SK-N-SH (cell line): Measurements from ENCODE around the gene MUC20. TPM values are rescaled to one million over a fixed set of nuclear protein-coding genes. Genes with fewer than 3 reads are reported as not detected.

Experiments used
- CTCF ChIA-PET: fragments of 300-600, 350-600 bp; formaldehyde crosslinking; extraction: SDS; loops from one replicate; lab custom pipeline; 2021; lab: Yijun Ruan, JAX
- POLR2A ChIA-PET: fragments of 350-600 bp; sonication (Branson Sonifier 250); formaldehyde crosslinking; extraction: SDS; loops from one replicate; lab custom pipeline; 2020; ENCODE audit warnings: antibody characterized with exemption, inconsistent platforms; lab: Yijun Ruan, JAX
- DNase-seq: peaks from one replicate; pipeline ENCODE4 v3.0.0; 2012
- H2AFZ ChIP-seq: fragments of 200-600 bp; sonication (generic); 2 replicates; pipeline ENCODE4 v1.8.1; 2016; ENCODE audit warnings: antibody characterized with exemption, mild to moderate bottlenecking, low read depth
- H3F3A ChIP-seq: fragments of 200-600 bp; sonication (generic); replicated peaks from 2 replicates; pipeline ENCODE3; 2016; ENCODE audit warnings: antibody characterized with exemption, mild to moderate bottlenecking; ENCODE audit not compliant: insufficient read depth
- H3K27ac ChIP-seq, 2 experiments: fragments of 200-500 bp in 1 of 2; fragments of 200-600 bp in 1 of 2; sonication (Bioruptor generic) in 1 of 2; sonication (generic), shearing (Covaris generic) in 1 of 2; 2 replicates each; pipeline versions ENCODE4 v1.5.1 to v1.6.1; 2014 to 2016; ENCODE audit warnings: low read depth in 2 of 2, inconsistent platforms in 1 of 2, low read length in 1 of 2, mild to moderate bottlenecking in 1 of 2, mixed read lengths in 1 of 2
- H3K27me3 ChIP-seq: fragments of 200-600 bp; sonication (generic), shearing (Covaris generic); 2 replicates; pipeline ENCODE4 v1.6.1; 2016; ENCODE audit warnings: mixed run types; ENCODE audit not compliant: insufficient read depth
- H3K36me3 ChIP-seq, 2 experiments: fragments of 200-500 bp in 1 of 2; fragments of 200-600 bp in 1 of 2; sonication (Bioruptor generic) in 1 of 2; sonication (generic) in 1 of 2; replicated peaks in 1 of 2; 2 replicates each; pipeline versions ENCODE3 to v1.5.1; 2014 to 2016; ENCODE audit warnings: low read length in 1 of 2, mild to moderate bottlenecking in 1 of 2; ENCODE audit not compliant: insufficient read depth in 2 of 2, control insufficient read depth in 1 of 2
- H3K4me1 ChIP-seq, 2 experiments: fragments of 200-500 bp in 1 of 2; fragments of 200-600 bp in 1 of 2; sonication (Bioruptor generic) in 1 of 2; sonication (generic), shearing (Covaris generic) in 1 of 2; 2 replicates each; pipeline versions ENCODE4 v1.5.1 to v1.6.1; 2014 to 2016; ENCODE audit warnings: low read depth in 1 of 2, low read length in 1 of 2, mixed run types in 1 of 2; ENCODE audit not compliant: insufficient read depth in 2 of 2, control insufficient read depth in 1 of 2
- H3K4me2 ChIP-seq: fragments of 200-600 bp; sonication (generic), shearing (Covaris generic); 2 replicates; pipeline ENCODE4 v1.6.1; 2017; ENCODE audit warnings: mixed run types
- H3K4me3 ChIP-seq, 2 experiments: fragments of 200-500 bp in 1 of 2; fragments of 200-600 bp in 1 of 2; sonication (Bioruptor generic) in 1 of 2; sonication (generic), shearing (Covaris generic) in 1 of 2; 2 replicates each; pipeline versions ENCODE4 v1.5.1 to v1.8.1; 2014 to 2016; ENCODE audit warnings: low read depth in 2 of 2, inconsistent platforms in 1 of 2, low read length in 1 of 2, mild to moderate bottlenecking in 1 of 2, mixed read lengths in 1 of 2, moderate library complexity in 1 of 2
- H3K79me2 ChIP-seq: fragments of 200-600 bp; sonication (generic); 2 replicates; pipeline ENCODE4 v1.8.1; 2017; ENCODE audit warnings: mild to moderate bottlenecking; ENCODE audit not compliant: insufficient read depth
- H3K9ac ChIP-seq: fragments of 200-600 bp; sonication (generic); 2 replicates; pipeline ENCODE4 v1.6.1; 2017; ENCODE audit warnings: mixed run types
- H3K9me2 ChIP-seq: fragments of 200-600 bp; sonication (generic); 2 replicates; pipeline ENCODE4 v1.6.1; 2017; ENCODE audit warnings: mixed run types
- H3K9me3 ChIP-seq: fragments of 200-600 bp; sonication (generic); 2 replicates; pipeline ENCODE4 v1.6.1; 2017; ENCODE audit warnings: mixed run types, mild to moderate bottlenecking, moderate library complexity
- H4K20me1 ChIP-seq: fragments of 200-600 bp; sonication (generic); 2 replicates; pipeline ENCODE4 v1.6.1; 2017; ENCODE audit warnings: mild to moderate bottlenecking, mixed run types; ENCODE audit not compliant: insufficient read depth
- ELF1 ChIP-seq: IDR thresholded peaks from 2 replicates; pipeline ENCODE4 v1.4.0; 2012
- FOSL2 ChIP-seq: IDR thresholded peaks from 2 replicates; pipeline ENCODE4 v1.4.0; 2012; ENCODE audit warnings: low read depth, mild to moderate bottlenecking, moderate library complexity, borderline replicate concordance
- FOXJ3 ChIP-seq: sonication (generic); formaldehyde crosslinking; IDR thresholded peaks from 2 replicates; pipeline ENCODE4 v1.5.1; 2020; ENCODE audit warnings: mild to moderate bottlenecking, missing genetic modification reagents
- GATA2 ChIP-seq: sonication (generic); formaldehyde crosslinking; IDR thresholded peaks from 2 replicates; pipeline ENCODE4 v1.5.0; 2020; ENCODE audit warnings: mild to moderate bottlenecking, missing genetic modification reagents
- JUND ChIP-seq: IDR thresholded peaks from 2 replicates; pipeline ENCODE4 v1.4.0; 2012
- MXI1 ChIP-seq: IDR thresholded peaks from 2 replicates; pipeline ENCODE4 v1.6.1; 2012; ENCODE audit warnings: mild to moderate bottlenecking, low read depth, low read length, improper control_type of control experiment
- NRF1 ChIP-seq: IDR thresholded peaks from 2 replicates; pipeline ENCODE4 v1.6.1; 2012; ENCODE audit warnings: low read depth, mild to moderate bottlenecking, low read length
- PBX3 ChIP-seq: IDR thresholded peaks from 2 replicates; pipeline ENCODE4; 2012
- POLR2AphosphoS5 ChIP-seq: IDR thresholded peaks from 2 replicates; pipeline ENCODE4 v1.6.1; 2012; ENCODE audit warnings: low read depth, low read length
- RFX5 ChIP-seq: IDR thresholded peaks from 2 replicates; pipeline ENCODE4 v1.6.1; 2012; ENCODE audit warnings: mild to moderate bottlenecking, improper control_type of control experiment, low read length
- SMC3 ChIP-seq: IDR thresholded peaks from 2 replicates; pipeline ENCODE4 v1.6.1; 2012; ENCODE audit warnings: low read depth, low read length, improper control_type of control experiment
- TAF1 ChIP-seq: IDR thresholded peaks from 2 replicates; pipeline ENCODE4 v1.6.1; 2012; ENCODE audit warnings: low read depth, mild to moderate bottlenecking, low read length, moderate library complexity, borderline replicate concordance
- TCF12 ChIP-seq: IDR thresholded peaks from 2 replicates; pipeline ENCODE4 v1.4.0; 2012
- USF1 ChIP-seq: IDR thresholded peaks from 2 replicates; pipeline ENCODE4 v1.4.0; 2012; ENCODE audit warnings: low read depth, borderline replicate concordance
- ZBTB33 ChIP-seq: IDR thresholded peaks from 2 replicates; pipeline ENCODE4 v1.4.0; 2012; ENCODE audit warnings: low read depth, borderline replicate concordance
- WGBS: methylation state at CpG from one replicate; pipeline ENCODE4 v1.1.6; 2017; ENCODE audit warnings: low lambda C conversion rate; 5-methylcytosine and 5-hydroxymethylcytosine counted together
- polyA plus RNA-seq, 3 experiments: library from polyadenylated mRNA; depleted of rRNA; stranded (reverse); fragments of >200 nt; gene quantifications; 2 replicates each; pipeline ENCODE4 v1.2.3, GENCODE V29; 2012

MUC20 gene
- polyA plus RNA-seq, 1 of the 3 experiments (the other 2 are of a cell fraction): 0.31 TPM

- Histone ChIP-seq H4K20me1 (no peaks in the 10 kb centered on the region), H3K9ac (no peak overlapping the region), H3K27me3 (no peaks in the 10 kb centered on the region), H3K4me1 (peaks cover 0 to 10% of the 10 kb centered on the region in 2 experiments; a peak in 1 of 4 replicates), H3K27ac (no peak overlapping the region; a peak in 1 of 4 replicates), H3K36me3 (peaks cover 5 to 13% of the 10 kb centered on the region in 2 experiments), H3K9me2 (no peaks in the 10 kb centered on the region), H3K4me2 (no peak overlapping the region), H2AFZ (no peak overlapping the region), H3K4me3 (no peak overlapping the region), H3K9me3 (no peaks in the 10 kb centered on the region), H3F3A (peaks cover 3% of the 10 kb centered on the region), H3K79me2 (no peaks in the 10 kb centered on the region)
- WGBS: 94% methylated on average over 5 of the region's 5 CpGs
- POLR2A ChIA-PET: no interaction called here
- no peak for DNase-seq
- CTCF ChIA-PET: no interaction called here
- TF ChIP-seq FOXJ3 (no peak), TCF12 (no peak), NRF1 (no peak), POLR2AphosphoS5 (no peak), ELF1 (no peak)
These were observed 22.0 kb upstream of the MUC20 start for GRCh38 chr3:195698647-195699387.

- H3K9me2 ChIP-seq: no peaks in the 10 kb centered on the region
- peaks cover 0 to 10% of the 10 kb centered on the region in 2 experiments; a peak in 1 of 4 replicates for H3K4me1 ChIP-seq
- ChIA-PET CTCF (no interaction called here), POLR2A (no interaction called here)
- H3F3A ChIP-seq: peaks cover 3% of the 10 kb centered on the region
- H3K79me2 ChIP-seq: no peaks in the 10 kb centered on the region
- H3K27ac ChIP-seq: no peak overlapping the region
- H3K4me3 ChIP-seq: no peak overlapping the region
- H3K36me3 ChIP-seq: peaks cover 0 to 12% of the 10 kb centered on the region in 2 experiments
- WGBS: 99% methylated on average over 2 of the region's 2 CpGs
- no peak for TF ChIP-seq USF1
- TF ChIP-seq ZBTB33: no peak
- TF ChIP-seq JUND: no peak
- TF ChIP-seq GATA2 (CRISPR knock-in tag): no peak
- TF ChIP-seq TCF12: no peak
- no peak for TF ChIP-seq SMC3
- TF ChIP-seq FOSL2: no peak
- TF ChIP-seq MXI1: no peak
- no peak for TF ChIP-seq PBX3
- no peak for TF ChIP-seq RFX5
- TF ChIP-seq TAF1: no peak
- TF ChIP-seq NRF1: no peak
- no peaks in the 10 kb centered on the region for H3K9me3 ChIP-seq
- H4K20me1 ChIP-seq: no peaks in the 10 kb centered on the region
- no peak overlapping the region for H3K9ac ChIP-seq
- H3K4me2 ChIP-seq: no peak overlapping the region
- no peak overlapping the region for H2AFZ ChIP-seq
- DNase-seq: no peak
- no peaks in the 10 kb centered on the region for H3K27me3 ChIP-seq
These were observed 21.4 kb upstream of the MUC20 start for GRCh38 chr3:195699388-195699771.
